KMS-11 (cell line): Measurements from ENCODE around the gene SPEM2.

Experiments
- H2AFZ ChIP-seq: fragments of 200-600 bp; sonication (generic); 2 replicates; pipeline ENCODE4 v1.6.1; 2016; ENCODE audit warnings: antibody characterized with exemption, mixed run types, low read depth
- H3K27ac ChIP-seq: fragments of 200-600 bp; sonication (generic); 2 replicates; pipeline ENCODE4 v1.6.1; 2016; ENCODE audit warnings: mild to moderate bottlenecking, mixed run types
- H3K27me3 ChIP-seq: fragments of 200-600 bp; sonication (generic); 2 replicates; pipeline ENCODE4 v1.6.1; 2017; ENCODE audit warnings: mild to moderate bottlenecking, low read depth, mixed run types, moderate library complexity; ENCODE audit not compliant: insufficient read depth
- H3K36me3 ChIP-seq: fragments of 200-600 bp; sonication (generic); 2 replicates; pipeline ENCODE4 v1.6.1; 2017; ENCODE audit warnings: mild to moderate bottlenecking, mixed run types; ENCODE audit not compliant: insufficient read depth
- H3K4me1 ChIP-seq: fragments of 200-600 bp; sonication (generic); 2 replicates; pipeline ENCODE4 v1.6.1; 2016; ENCODE audit warnings: mild to moderate bottlenecking, low read depth, mixed run types; ENCODE audit not compliant: poor library complexity, severe bottlenecking
- H3K4me2 ChIP-seq: fragments of 200-600 bp; sonication (generic); 2 replicates; pipeline ENCODE4 v1.7.0; 2016; ENCODE audit warnings: mild to moderate bottlenecking, mixed run types
- H3K4me3 ChIP-seq: fragments of 200-600 bp; sonication (generic); IDR thresholded peaks from 2 replicates; pipeline ENCODE4 v1.6.1; 2017; ENCODE audit warnings: low read depth, low read length, mixed read lengths; ENCODE audit not compliant: insufficient read depth
- H3K79me2 ChIP-seq: fragments of 200-600 bp; sonication (generic); 2 replicates; pipeline ENCODE4 v1.6.1; 2016; ENCODE audit warnings: low read depth, mixed run types; ENCODE audit not compliant: insufficient read depth
- H3K9ac ChIP-seq: fragments of 200-600 bp; sonication (generic); 2 replicates; pipeline ENCODE4 v1.6.1; 2016; ENCODE audit warnings: mild to moderate bottlenecking, mixed run types
- H4K20me1 ChIP-seq: fragments of 200-600 bp; sonication (generic); 2 replicates; pipeline ENCODE4 v1.6.1; 2016; ENCODE audit warnings: mild to moderate bottlenecking, mixed run types; ENCODE audit not compliant: insufficient read depth
- TF ChIP-seq, protein P1 (sequence below): fragments of 200-600 bp; sonication (generic); conservative IDR thresholded peaks from 2 replicates; pipeline ENCODE4 v1.6.1; 2017; ENCODE audit warnings: low read depth, mild to moderate bottlenecking, antibody characterized with exemption, low read length, moderate library complexity, mixed read lengths

SPEM2 gene

DNA sequence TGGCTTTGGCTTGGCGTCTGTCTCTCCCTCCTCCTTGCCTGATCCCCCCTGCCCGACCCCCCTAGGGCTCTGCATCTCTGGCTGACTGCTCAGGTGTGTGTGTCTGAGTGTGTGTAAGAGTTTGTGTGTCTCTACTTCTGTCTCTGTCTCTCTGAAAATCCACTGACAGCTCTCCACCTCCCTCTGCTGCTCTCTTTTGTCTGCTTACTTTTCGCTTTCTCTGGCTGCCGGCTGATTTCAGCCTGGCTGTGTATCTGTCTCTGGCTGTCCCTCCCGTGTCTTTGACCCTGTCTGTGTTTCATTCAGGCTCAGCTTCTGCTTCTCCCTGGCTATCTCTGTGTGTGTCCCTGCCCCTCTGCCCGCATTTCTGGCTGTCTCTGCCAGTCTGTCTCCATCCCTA is 9.1 kb upstream of the SPEM2 start:
- no peak overlapping the region for H3K4me3 ChIP-seq
- TF ChIP-seq, protein P1, sequence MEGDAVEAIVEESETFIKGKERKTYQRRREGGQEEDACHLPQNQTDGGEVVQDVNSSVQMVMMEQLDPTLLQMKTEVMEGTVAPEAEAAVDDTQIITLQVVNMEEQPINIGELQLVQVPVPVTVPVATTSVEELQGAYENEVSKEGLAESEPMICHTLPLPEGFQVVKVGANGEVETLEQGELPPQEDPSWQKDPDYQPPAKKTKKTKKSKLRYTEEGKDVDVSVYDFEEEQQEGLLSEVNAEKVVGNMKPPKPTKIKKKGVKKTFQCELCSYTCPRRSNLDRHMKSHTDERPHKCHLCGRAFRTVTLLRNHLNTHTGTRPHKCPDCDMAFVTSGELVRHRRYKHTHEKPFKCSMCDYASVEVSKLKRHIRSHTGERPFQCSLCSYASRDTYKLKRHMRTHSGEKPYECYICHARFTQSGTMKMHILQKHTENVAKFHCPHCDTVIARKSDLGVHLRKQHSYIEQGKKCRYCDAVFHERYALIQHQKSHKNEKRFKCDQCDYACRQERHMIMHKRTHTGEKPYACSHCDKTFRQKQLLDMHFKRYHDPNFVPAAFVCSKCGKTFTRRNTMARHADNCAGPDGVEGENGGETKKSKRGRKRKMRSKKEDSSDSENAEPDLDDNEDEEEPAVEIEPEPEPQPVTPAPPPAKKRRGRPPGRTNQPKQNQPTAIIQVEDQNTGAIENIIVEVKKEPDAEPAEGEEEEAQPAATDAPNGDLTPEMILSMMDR, result no peak
- no peaks in the 10 kb centered on the region for H3K36me3 ChIP-seq
- H2AFZ ChIP-seq, result no peak overlapping the region
- H4K20me1 ChIP-seq, result no peaks in the 10 kb centered on the region
- H3K27me3 ChIP-seq, result no peaks in the 10 kb centered on the region
- no peaks in the 10 kb centered on the region for H3K79me2 ChIP-seq
- no peak overlapping the region for H3K4me2 ChIP-seq
- no peak overlapping the region for H3K27ac ChIP-seq
- no peaks in the 10 kb centered on the region for H3K4me1 ChIP-seq
- H3K9ac ChIP-seq, result no peak overlapping the region

DNA sequence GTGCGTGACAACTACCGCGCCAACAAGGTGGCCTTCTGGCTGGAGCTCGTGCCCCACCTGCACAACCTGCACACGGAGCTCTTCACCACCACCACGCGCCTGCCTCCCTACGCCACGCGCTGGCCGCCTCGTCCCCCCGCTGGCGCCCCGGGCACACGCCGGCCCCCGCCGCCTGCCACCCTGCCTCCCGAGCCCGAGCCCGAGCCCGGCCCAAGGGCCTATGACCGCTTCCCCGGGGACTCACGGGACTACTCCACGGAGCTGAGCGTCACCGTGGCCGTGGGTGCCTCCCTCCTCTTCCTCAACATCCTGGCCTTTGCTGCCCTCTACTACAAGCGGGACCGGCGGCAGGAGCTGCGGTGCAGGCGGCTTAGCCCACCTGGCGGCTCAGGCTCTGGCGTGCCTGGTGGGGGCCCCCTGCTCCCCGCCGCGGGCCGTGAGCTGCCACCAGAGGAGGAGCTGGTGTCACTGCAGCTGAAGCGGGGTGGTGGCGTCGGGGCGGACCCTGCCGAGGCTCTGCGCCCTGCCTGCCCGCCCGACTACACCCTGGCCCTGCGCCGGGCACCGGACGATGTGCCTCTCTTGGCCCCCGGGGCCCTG is 8.3 kb upstream of the SPEM2 start:
- Histone ChIP-seq H3K27me3 (no peaks in the 10 kb centered on the region), H3K4me2 (no peak overlapping the region), H3K4me1 (no peaks in the 10 kb centered on the region), H4K20me1 (no peaks in the 10 kb centered on the region), H3K79me2 (no peaks in the 10 kb centered on the region), H3K36me3 (no peaks in the 10 kb centered on the region), H3K9ac (no peak overlapping the region), H2AFZ (no peak overlapping the region), H3K4me3 (no peak overlapping the region), H3K27ac (no peak overlapping the region)
- TF ChIP-seq, protein P1, result no peak

DNA sequence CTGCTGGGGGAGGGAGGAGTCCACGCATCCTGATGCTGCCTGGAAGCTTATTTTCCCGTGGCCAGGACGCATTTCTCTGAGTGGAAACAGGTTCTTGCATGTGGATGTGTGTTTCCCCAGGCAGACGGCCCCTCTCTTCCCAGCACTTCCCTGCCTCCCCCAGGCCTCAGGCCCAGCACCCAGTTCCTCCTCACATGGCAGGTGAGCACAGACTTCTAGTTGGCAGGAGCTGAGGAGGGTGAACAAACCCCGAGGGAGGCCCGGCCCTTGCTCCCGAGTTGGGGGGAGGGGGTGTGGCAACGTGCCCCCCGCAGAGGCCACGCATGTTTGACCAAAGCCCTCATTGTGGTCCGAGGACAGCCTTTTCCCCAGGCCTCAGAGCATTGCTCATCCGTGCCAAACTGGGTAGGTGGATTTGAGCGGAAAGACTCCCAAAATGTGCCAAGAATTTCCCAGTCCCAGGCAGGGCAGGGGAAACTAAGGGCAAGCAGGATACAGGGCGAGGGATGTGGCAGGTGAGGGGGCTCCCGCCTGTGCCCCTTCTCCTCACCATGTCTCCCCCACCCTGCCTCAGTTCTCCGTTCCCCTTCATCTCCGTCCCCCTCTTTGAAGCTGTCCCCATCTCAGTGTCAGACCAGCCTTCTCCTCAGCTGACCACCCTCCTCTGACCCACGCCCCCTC is 6.8 kb upstream of the SPEM2 start:
- Histone ChIP-seq H3K9ac (no peak overlapping the region), H3K4me2 (no peak overlapping the region), H3K36me3 (no peaks in the 10 kb centered on the region), H3K4me3 (no peak overlapping the region), H3K27ac (no peak overlapping the region), H2AFZ (no peak overlapping the region), H3K79me2 (no peaks in the 10 kb centered on the region), H3K27me3 (no peaks in the 10 kb centered on the region), H3K4me1 (no peaks in the 10 kb centered on the region), H4K20me1 (no peaks in the 10 kb centered on the region)
- TF ChIP-seq, protein P1, result no peak

DNA sequence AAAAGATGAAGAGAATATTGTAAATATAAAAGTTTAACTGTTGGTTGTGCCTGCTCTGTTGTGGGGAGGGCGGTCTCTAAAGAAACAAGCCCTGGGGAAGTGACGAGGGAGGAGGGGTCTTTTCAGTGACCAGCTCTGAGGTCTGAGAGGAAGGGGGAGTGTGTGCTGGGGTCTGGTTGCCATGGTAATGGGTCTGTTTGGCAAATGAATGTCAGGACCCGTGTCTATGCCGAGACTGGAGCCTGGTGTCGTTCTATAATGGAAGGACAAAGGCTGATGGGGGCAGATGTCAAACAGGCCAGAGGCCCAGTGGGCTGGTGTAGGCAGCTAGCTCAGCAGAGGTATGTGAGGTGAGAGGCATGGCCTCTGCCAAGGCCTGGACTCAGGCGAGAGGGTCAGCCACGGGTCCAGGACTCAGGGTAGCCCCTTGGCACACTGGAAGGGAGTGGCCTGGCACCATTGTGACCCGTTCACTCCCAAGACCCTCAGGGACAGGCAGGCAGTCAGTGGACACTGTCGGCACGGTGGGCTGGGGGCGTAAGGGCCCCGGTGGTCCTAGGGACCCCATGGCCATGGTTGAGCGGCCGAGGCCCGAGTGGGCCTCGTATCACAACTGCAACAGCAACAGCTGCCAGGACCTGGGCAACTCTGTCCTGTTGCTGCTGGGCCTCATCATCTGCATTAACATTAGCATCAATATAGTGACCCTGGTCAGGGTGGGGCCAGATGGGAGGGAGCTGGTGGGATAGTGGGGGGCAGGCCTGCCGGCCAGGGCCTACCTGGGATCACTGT is 5.4 kb upstream of the SPEM2 start, which contains the start of gene SPEM1:
Gene SPEM1 (plus strand): TSS at position 506 of the 792 bp plus-strand sequence. CDS start 61 bp downstream, at position 567.
- H3K79me2 ChIP-seq, result no peaks in the 10 kb centered on the region
- H4K20me1 ChIP-seq, result no peaks in the 10 kb centered on the region
- no peaks in the 10 kb centered on the region for H3K27me3 ChIP-seq
- H3K9ac ChIP-seq, result no peak within 1 kb of the TSS
- H3K27ac ChIP-seq, result no peak within 1 kb of the TSS
- no peak within 1 kb of the TSS for H2AFZ ChIP-seq
- no peak within 1 kb of the TSS for H3K4me2 ChIP-seq
- no peaks in the 10 kb centered on the region for H3K36me3 ChIP-seq
- no peaks in the 10 kb centered on the region for H3K4me1 ChIP-seq
- TF ChIP-seq, protein P1, result no peak
- H3K4me3 ChIP-seq, result no peak within 1 kb of the TSS
